DOHH2 (cell line): ENCODE measurements around the gene RBL2.
"Not testable (repeated sequence)": the region's sequence is repeated elsewhere in the genome, so short reads cannot be mapped to it uniquely, and the experiment has no call there.

Experiments
- H3F3A ChIP-seq: fragments of 200-600 bp; sonication (generic), shearing (Covaris generic); 2 replicates; pipeline ENCODE4 v1.6.0; 2016; ENCODE audit warnings: antibody characterized with exemption, mild to moderate bottlenecking; ENCODE audit not compliant: control insufficient read depth, insufficient read depth
- H3K27ac ChIP-seq: fragments of 200-600 bp; sonication (generic); 2 replicates; pipeline ENCODE4 v1.5.1; 2014; ENCODE audit warnings: low read depth, mild to moderate bottlenecking, low read length, moderate library complexity
- H3K27me3 ChIP-seq: fragments of 200-600 bp; sonication (generic); 2 replicates; pipeline ENCODE4 v1.6.1; 2014; ENCODE audit warnings: mild to moderate bottlenecking, low read length, mixed read lengths; ENCODE audit not compliant: control insufficient read depth
- H3K36me3 ChIP-seq: fragments of 200-600 bp; sonication (generic); 2 replicates; pipeline ENCODE4 v1.6.1; 2014; ENCODE audit warnings: mild to moderate bottlenecking, low read length, moderate library complexity, mixed read lengths; ENCODE audit not compliant: control insufficient read depth
- H3K4me1 ChIP-seq: fragments of 200-600 bp; sonication (generic); 2 replicates; pipeline ENCODE4 v1.6.1; 2014; ENCODE audit warnings: mild to moderate bottlenecking, low read length, mixed read lengths; ENCODE audit not compliant: control insufficient read depth
- H3K4me2 ChIP-seq: fragments of 200-600 bp; sonication (generic); 2 replicates; pipeline ENCODE4 v1.6.0; 2014; ENCODE audit warnings: mild to moderate bottlenecking, low read length, moderate library complexity
- H3K4me3 ChIP-seq: fragments of 200-600 bp; sonication (generic); 2 replicates; pipeline ENCODE4 v1.5.1; 2014; ENCODE audit warnings: mild to moderate bottlenecking, low read length, mixed read lengths
- H3K79me2 ChIP-seq: fragments of 200-600 bp; sonication (generic); 2 replicates; pipeline ENCODE4 v1.6.1; 2014; ENCODE audit warnings: mild to moderate bottlenecking, low read length, mixed read lengths; ENCODE audit not compliant: control insufficient read depth
- H3K9me2 ChIP-seq: fragments of 200-600 bp; sonication (generic); replicated peaks from 2 replicates; pipeline ENCODE4 v1.6.1; 2014; ENCODE audit warnings: mild to moderate bottlenecking, low read length, mixed read lengths; ENCODE audit not compliant: control insufficient read depth
- H3K9me3 ChIP-seq: fragments of 200-600 bp; sonication (generic); 2 replicates; pipeline ENCODE4 v1.6.1; 2014; ENCODE audit warnings: antibody characterized with exemption, low read length, mixed read lengths; ENCODE audit not compliant: control insufficient read depth, insufficient read depth
- H4K20me1 ChIP-seq: fragments of 200-600 bp; sonication (generic); 2 replicates; pipeline ENCODE4 v1.6.0; 2014; ENCODE audit warnings: low read depth, mild to moderate bottlenecking, antibody characterized with exemption, low read length, moderate library complexity; ENCODE audit not compliant: control insufficient read depth, insufficient read depth
- CTCF ChIP-seq: fragments of 200-600 bp; sonication (generic); IDR thresholded peaks from one replicate; pipeline ENCODE4 v1.5.1; 2014; ENCODE audit warnings: antibody characterized with exemption, mild to moderate bottlenecking, low read depth, low read length; ENCODE audit not compliant: poor library complexity, severe bottlenecking
- EZH2phosphoT487 ChIP-seq: fragments of 200-600 bp; sonication (generic); IDR thresholded peaks from 2 replicates; pipeline ENCODE4 v1.6.1; 2017; ENCODE audit warnings: borderline replicate concordance, mild to moderate bottlenecking, antibody characterized with exemption, low read length, moderate library complexity, mixed read lengths

RBL2 gene

GRCh38 chr16:53417011-53417410 lies 17.3 kb upstream of the RBL2 start:
- Histone ChIP-seq H3K9me3 (no peaks in the 10 kb centered on the region; the same call in 1 of the 2 replicates), H3K27me3 (no peaks in the 10 kb centered on the region), H3F3A (no peaks in the 10 kb centered on the region), H3K79me2 (no peaks in the 10 kb centered on the region), H3K4me2 (no peak overlapping the region), H3K9me2 (no peaks in the 10 kb centered on the region), H4K20me1 (no peaks in the 10 kb centered on the region), H3K4me1 (no peaks in the 10 kb centered on the region), H3K27ac (no peak overlapping the region), H3K36me3 (no peaks in the 10 kb centered on the region), H3K4me3 (no peak overlapping the region)
- TF ChIP-seq EZH2phosphoT487 (no peak), CTCF (no peak)

GRCh38 chr16:53417976-53418375 lies 16.3 kb upstream of the RBL2 start:
- no peak overlapping the region for H3K4me2 ChIP-seq
- H3F3A ChIP-seq: no peaks in the 10 kb centered on the region
- H3K9me3 ChIP-seq: no peaks in the 10 kb centered on the region
- H3K27ac ChIP-seq: no peak overlapping the region
- H3K27me3 ChIP-seq: no peaks in the 10 kb centered on the region
- no peaks in the 10 kb centered on the region for H3K36me3 ChIP-seq
- no peaks in the 10 kb centered on the region for H3K9me2 ChIP-seq
- no peak overlapping the region for H3K4me3 ChIP-seq
- H3K4me1 ChIP-seq: no peaks in the 10 kb centered on the region
- H4K20me1 ChIP-seq: no peaks in the 10 kb centered on the region
- TF ChIP-seq EZH2phosphoT487 (no peak), CTCF (no peak)
- H3K79me2 ChIP-seq: no peaks in the 10 kb centered on the region

- H3K36me3 ChIP-seq, H3K27me3 ChIP-seq, H3K9me2 ChIP-seq, H3K4me2 ChIP-seq, H3K27ac ChIP-seq, H4K20me1 ChIP-seq, H3K79me2 ChIP-seq, H3K4me1 ChIP-seq, H3F3A ChIP-seq, H3K4me3 ChIP-seq: not testable (repeated sequence)
- peaks cover 10% of the 10 kb centered on the region for H3K9me3 ChIP-seq
These were observed 14.9 kb upstream of the RBL2 start for GRCh38 chr16:53419383-53419709.

- Histone ChIP-seq H4K20me1 (no peaks in the 10 kb centered on the region), H3K27ac (no peak overlapping the region), H3K4me1 (no peaks in the 10 kb centered on the region), H3K36me3 (no peaks in the 10 kb centered on the region), H3K79me2 (no peaks in the 10 kb centered on the region), H3K4me3 (no peak overlapping the region), H3K9me3 (peaks cover 17% of the 10 kb centered on the region), H3K9me2 (no peaks in the 10 kb centered on the region), H3F3A (no peaks in the 10 kb centered on the region), H3K27me3 (no peaks in the 10 kb centered on the region), H3K4me2 (no peak overlapping the region)
- TF ChIP-seq CTCF (peak; percentile 11), EZH2phosphoT487 (no peak)
These were observed 13.0 kb upstream of the RBL2 start for GRCh38 chr16:53421248-53421647.

- H3K27me3 ChIP-seq, H3K27ac ChIP-seq, H4K20me1 ChIP-seq, H3K36me3 ChIP-seq, H3K4me2 ChIP-seq, H3F3A ChIP-seq, H3K79me2 ChIP-seq, H3K9me2 ChIP-seq, H3K4me1 ChIP-seq, H3K4me3 ChIP-seq: not testable (repeated sequence)
- peaks cover 17% of the 10 kb centered on the region for H3K9me3 ChIP-seq
These were observed 10.3 kb upstream of the RBL2 start for GRCh38 chr16:53423968-53424367.
